NCI-H82 (cell line): ENCODE data around the gene U2AF2.

Experiments used
- DNase-seq: peaks from one replicate; lab custom pipeline; 2025; lab: John Stamatoyannopoulos, UW

U2AF2 gene

DNA sequence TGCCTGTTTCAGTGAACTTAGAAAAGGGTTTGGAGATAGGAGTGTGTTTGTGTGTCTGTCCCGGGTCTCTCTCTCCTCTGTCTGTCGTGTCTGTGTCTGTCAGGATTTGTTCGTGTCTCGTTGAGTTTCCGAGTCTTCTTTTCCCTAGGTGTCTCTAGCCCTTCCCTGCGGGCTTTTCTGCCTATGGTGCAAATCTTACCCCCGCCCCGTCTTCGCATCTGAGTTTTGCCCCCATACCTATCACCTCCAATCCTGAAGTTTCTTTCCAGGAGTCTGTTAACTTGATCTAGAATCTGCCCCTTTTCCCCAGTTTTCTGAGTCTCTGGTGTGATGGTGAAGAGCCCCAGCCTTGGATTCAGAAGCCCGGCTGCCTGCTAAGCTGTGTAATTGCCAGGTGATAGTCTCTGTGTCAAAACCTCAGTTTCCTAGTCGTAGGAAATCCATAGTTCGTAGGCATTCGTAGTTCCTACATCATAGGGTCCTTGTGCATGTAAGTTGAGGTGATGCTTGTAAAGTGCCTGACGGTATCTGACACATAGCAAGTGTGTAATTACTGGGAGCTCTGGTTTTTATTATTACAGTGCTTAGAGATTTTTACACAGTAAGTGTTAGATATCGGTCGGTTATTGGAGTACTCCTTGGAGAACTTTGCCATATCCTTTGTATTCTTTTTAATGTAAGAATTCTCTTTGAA is 21.0 kb downstream of the U2AF2 start:
- no peak for DNase-seq

DNA sequence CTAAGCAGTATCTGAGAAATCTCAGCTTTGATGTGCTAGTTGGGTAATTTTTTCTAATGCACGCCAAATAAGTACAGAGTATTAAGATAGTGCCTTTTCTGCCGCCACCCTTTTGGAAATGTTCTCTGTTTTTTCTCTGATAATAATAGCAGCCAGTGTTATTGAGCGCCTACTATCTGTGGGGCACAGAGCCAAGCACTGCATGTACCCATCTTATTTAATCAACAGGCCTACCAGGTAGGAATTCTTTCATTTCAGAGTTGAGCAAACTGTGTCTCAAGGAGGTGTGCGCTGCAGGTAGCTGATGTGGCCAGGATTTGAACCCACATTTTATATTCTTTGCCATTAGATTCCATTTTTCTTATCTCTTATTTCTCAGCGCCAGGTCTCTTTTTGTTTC is 21.5 kb downstream of the U2AF2 start:
- no peak for DNase-seq

DNA sequence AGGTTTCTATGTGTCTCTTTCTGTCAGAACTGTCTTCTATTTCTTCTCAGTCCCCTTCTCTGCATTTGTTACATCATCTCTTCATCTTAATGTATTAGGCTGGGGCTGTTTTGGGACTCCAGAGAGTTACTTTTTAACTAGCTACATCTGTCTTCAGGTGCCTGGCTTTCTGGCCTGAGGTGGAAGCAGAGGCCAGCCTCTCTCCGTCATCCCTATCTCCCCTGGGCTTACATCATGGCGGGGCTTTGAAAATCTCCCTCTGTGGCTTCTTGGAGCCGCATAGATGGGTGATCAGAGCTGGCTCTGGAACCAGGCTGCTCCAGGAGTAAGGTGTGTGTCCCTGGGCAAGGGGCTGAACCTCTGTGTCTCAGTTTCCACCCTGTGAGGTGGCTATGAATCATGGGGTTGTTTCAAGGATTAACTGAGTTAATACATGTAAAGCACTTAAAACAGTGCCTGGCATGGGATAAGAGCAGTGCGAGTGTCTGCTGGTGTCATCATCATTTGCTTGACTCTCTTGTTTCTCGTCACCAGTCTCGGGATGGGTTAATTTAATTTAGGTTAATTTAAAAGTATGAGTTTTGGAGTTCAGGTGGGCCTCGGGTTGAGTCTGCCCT is 22.2 kb downstream of the U2AF2 start:
- no peak for DNase-seq

DNA sequence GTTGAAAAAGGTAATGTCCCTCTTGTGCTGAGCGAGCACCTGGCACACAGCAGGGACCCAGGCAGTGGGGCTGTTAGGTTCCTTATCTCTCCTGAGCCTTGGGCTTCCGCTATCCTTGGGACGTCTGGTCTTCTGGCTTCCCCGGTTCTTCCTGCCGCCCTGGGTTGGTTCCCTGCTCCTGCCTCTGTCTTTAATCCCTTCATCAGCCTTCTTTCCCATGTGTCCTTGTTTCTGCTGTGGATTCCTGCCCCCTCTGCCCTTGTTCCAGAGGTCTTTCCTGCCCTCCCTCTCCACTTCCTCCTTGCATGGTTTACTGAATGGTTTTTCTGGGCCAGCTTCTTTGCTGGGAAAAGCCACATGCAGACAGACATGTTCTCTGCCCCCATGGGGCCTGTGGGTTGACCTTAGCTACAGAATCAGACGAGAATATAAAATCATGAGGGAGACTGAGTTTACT is 22.8 kb downstream of the U2AF2 start:
- no peak for DNase-seq

DNA sequence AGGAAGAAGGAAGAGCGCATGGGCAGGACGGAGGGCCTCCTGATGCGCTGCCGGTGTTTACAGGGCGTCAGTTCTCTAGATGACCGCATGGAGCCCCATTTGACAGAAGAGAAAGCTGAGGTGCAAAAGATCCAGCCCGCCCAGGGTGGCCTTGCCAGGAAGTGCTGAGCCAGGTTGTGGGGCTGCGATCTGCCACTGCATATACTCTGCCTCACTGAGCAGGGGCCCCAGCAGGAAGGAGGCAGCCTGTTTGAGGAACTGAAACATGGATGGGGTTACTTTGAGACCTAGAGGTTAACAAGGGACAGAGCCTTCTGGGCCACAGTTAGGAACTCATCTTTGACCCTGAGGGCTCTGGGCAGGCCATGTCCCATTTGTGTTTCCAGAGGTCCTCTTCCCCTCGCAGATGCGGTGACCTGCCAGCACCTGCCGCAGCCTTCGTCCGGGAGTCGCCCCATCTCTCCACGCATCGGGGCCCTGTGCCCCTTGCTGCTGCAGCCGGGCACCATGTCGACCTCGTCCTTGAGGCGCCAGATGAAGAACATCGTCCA is 23.4 kb downstream of the U2AF2 start:
- DNase-seq: no peak

DNA sequence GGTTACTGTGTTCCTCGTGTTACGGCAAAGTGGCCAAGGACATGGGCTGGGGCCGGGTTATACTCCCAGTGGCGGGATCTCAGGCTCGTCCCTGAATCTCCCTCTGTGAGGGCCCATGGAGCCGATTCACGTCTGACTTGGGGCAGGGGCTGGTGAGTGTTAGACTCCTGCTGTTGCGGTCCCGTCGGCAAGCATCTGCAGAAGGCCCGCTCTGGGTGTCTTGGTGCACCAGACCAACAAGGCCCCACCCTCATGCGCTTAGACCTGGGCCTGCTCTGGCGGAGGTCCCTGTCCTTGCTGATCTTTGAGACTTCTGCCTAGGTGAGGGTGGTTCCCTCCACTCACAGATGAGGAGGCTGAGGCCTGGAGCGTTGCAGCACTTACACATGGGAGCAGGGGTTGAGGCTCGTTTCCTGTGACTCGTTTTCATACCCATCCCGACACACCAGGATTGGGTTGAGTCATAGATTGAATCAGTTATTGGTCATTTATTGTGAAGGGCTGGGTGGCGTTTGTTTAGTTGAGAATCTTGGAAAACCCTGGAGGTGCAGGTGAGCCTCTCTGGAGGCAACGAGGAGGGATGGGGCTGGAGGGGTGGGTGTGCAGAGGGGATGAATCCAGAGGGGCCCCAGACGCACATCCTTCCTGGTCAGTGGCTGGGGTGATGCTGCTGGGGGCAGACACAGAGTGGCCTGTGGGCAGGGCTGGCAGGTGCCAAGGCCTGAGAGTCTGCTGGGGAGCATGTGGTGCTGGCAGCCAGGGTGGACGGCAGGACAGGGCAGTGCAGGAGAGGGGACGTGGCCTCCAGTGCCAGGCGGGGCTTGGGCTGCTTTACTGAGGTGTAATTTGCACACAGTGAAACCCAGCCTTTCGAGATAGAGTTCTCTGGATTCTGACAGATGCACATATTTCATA is 24.8 kb downstream of the U2AF2 start:
- DNase-seq: no peak

DNA sequence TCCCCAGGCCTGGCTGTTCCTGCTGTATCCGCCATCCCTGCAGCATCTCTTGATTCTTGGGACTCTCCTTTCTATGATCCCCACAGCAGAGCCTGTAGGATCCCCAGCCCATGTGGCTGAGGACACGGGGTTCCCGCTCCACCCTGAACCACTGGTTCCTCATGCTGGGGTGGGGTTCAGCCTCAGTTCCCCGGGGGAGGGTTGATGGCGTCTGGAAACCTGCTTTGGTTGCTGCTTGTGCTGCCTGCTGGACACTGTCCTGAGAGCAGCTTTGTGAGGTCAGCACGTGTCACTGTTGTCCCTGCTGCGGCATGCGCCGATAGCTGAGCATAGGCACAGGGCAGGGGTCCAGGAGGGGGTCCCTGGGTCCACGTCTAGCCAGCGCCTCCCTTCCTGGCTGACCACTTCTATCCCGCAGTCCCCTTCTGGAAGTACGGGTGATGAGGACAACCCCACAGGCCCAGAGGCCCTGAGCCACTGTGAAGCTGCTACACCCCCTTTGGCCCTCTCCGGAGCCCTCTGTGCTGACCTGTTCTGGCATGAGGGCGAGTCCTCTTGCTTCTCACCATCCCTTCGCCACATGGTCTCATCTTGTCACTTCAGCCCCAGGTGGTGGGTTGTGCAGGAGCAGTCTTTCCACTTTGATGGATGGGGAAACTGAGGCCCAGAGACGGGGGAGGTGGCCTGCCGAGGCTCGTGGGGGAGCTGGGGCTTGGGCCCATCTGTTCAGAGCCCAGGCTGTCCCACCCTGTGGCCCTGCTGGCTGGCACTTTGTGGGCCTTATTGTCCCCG is 25.7 kb downstream of the U2AF2 start:
- DNase-seq: no peak

DNA sequence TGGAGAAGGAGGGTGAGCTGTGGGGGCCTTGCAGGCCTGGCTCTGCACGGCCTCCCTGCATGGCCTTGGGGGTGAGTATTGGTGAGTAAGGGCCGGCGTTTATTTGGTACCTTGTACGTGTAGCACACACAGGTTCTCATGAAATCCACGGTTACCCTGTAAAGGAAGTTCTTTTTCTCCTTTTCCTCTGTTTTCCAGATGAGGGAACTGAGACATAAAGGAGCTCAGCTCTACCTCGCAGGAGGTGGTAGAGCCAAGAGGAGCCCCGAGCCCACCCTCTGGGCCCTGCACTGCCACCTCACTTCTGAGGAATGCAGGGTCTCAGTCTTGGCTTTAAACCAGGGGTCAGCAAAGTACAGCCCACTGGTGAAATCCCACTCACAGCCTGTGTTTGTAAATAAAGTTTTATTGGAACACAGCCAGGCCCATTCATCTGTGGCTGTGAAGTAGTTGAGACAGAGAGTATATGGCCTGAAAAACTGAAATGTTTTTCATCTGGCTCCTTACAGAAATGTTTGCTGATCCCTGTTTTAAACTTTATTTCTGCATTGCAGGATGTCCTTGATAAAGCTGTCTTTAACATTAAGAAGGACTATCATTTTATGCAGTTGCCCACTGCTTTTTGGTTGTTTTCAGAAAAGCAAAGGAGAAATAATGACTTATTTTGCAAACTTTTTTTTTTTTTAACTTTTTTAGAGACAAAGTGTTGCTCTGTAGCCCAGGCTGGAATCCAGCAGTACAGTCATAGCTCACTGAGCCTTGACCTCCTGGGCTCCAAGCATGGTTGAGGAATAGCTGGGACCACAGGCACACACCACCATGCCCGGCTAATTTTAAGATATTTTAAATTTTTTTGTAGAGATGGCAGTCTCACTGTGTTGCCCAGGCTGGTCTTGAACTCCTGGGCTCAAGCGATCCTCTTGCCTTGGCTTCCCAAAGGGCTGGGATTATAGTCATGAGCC is 26.6 kb downstream of the U2AF2 start:
- DNase-seq: no peak

DNA sequence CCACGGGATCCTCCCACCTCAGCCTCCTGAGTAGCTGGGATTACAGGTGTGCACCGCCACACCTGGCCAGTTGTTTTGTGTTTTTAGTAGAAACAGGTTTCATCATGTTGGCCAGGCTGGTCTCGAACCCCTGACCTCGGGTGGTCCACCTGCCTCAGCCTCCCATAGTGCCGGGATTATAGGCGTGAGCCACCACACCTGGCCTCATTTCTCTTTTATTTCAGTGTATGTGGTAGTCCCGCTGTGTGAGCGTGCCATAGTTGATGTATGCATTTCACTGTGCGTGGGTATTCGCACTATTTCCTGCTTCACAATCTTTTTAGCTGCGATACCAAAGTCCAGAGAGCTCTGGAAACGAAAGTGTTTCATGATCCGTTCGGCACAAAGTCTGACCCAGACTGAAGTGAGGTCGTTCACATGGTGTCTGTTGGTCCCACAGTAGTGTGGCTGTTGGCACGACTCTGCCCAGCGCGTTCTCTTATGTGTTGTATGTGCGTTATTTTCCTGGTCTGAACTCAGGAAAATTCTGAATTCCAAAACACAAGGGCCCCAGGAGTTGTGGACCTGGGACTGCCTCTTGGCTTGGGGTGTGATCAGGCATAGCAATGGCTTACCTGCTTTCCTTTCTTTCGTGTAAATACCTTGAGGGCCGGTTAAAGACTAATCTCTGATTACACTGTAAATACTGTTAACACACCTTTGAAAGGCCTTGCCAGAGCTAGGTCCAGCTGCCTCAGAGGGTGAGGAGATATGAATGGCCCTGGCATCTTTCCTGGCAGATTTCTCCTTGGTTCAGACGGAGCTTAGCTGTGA is 28.8 kb downstream of the U2AF2 start:
- no peak for DNase-seq

DNA sequence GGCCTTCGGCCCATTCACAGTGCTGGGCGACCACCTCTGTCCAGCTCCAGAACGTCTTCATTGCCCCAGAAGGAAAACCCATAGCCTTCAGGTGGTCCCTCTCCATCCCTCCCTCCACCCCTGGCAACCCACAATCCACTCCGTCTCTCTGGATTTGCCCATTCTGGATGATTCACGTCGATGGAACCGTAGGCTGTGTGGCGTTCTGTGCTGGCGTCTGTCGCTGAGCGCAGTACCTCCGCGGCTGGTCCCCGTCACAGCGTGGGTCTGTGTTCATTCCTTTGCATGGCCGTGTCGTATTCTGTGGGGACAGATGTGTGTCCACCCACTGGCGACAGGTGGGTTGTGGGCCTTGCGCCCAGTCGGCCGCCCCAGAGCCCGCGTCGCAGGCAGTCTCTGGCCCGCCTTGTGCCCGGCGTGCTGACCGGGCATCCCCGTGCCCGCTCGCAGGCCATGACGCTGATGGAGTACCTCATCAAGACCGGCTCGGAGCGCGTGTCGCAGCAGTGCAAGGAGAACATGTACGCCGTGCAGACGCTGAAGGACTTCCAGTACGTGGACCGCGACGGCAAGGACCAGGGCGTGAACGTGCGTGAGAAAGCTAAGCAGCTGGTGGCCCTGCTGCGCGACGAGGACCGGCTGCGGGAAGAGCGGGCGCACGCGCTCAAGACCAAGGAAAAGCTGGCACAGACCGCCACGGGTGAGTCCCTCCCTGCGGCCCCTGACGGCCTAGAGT is 30.3 kb downstream of the U2AF2 start:
- DNase-seq: no peak

DNA sequence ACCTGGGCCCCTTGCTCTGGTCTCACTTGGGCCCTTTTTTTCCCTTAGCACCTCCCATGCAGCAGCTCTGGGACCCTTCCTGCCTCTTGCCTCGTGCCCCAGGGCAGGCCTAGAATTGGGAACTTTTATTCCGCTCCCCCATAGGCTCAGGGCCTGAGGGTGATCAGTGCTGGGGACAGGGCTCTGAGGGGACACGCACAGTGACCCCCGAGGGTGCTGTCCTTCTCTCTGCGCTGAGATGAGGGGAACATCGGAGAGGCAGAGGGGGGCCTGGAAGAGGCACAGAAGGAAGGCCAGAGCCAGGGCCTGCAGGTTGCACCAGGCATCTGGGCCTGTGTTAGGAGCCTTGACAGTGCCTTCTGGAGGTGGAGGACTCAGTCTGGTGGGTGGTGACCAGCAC is 30.9 kb downstream of the U2AF2 start:
- DNase-seq: no peak

DNA sequence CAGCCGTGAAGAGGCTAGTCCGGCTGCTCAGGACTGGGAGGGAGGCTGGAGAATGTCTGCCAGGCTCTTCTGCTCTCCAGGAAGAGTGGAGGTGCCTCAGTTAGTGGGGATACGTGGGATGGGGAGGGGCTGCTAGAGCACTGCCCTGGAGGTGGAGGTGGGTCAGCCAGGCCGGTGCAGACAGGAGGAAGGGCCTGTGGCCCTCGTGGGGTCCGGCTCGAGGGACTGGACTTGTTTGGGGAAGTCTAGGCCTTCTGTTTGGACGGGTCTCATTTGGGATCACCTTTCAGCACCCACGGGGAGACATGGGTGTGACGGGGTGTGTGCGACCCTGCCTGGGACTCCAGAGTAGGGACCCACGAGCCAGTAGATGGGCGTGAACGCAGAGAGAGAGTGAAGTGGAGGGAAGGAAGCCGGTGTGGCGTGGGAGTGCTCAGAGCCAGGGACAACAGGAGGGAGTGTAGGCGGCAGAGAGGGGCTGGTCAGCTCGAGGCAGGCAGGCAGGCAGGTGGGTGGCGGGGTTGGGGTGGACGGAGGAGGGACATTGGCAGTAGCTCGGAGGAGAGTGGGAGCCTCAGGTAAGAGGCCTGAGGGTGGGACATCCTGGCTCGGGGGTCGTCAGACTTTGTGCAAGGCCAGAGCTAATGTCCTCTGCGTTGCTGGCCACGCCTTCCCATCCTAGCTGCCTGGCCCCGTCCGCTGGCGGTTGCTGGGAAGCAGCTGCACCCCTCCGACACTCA is 31.6 kb downstream of the U2AF2 start:
- DNase-seq: no peak

DNA sequence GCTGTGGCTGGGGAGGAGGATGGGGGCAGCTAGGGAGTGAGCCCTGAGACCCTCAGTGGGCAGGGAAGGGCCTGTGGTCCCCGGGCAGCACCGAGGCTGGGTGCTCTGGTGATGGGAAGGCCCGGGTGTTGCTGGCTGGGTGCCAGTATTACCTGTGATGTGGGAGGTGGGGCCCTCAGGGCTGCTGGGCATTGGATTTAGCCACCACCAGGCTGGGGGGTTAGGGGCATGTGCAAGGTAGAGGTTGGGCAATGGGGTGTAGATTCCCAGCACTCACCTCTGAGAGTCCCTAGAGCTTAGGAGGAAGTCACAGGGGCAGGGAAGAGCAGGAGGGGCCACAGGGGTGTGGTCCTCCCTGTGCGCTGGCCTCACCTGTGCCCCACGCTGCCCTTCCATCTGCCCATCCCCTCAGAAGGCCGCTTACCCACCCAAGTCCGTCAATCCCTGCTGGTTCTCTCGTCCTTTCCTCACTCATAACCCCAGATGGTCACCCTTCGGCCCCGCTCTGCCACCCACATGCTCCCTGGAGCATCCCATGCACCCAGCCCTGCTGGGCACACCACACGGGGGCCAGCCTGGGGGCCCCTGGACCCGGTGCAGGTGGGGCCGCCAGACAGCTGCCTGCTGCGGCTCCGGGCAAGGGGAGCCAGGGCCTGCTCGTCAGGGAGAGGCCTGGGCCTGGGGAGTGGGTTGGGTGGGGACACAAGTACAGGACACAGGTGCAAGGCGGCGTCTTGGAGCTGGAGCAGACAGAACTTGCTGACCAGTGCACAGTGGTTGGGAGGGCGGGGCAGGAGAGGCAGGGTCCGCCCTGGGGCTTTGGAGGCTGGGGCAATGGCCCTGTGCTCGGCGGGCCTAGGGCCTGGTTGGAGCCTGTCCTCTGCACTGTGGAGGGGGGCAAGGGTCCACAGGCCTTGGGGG is 32.7 kb downstream of the U2AF2 start:
- DNase-seq: no peak

DNA sequence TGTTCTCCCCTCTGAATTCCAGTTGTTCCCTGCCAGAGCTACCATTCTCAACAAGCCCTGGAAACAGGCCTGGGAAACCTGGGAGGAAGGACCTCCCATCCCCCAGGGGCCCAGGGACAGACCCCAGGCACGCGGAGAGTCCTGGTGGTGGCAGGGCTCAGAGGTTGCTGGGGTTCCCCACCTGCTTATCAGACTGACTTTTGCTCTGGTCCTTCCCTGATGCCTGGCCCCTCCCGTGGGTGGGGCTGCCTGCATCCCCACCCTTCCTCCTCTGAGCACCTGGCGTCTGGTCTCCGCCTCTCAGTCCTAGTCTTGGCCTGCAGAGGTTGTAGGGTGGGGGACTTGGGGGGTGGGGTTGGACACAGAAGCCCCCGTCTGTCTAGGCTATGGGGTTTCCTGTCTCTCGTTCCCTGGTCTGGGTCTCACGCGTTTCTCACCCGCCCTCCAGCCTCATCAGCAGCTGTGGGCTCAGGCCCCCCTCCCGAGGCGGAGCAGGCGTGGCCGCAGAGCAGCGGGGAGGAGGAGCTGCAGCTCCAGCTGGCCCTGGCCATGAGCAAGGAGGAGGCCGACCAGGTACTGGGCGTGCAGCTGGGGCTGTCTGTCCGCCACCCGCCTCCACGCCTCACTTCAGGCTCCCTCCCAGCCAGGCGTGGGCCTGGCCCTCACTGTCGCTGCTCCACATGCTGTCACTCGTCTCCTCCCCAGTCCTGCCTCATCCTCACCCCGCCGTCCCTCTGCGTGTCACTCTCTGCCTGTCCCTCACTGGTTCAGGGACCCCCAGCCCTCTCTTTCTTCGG is 33.8 kb downstream of the U2AF2 start:
- DNase-seq: peak; percentile 55

DNA sequence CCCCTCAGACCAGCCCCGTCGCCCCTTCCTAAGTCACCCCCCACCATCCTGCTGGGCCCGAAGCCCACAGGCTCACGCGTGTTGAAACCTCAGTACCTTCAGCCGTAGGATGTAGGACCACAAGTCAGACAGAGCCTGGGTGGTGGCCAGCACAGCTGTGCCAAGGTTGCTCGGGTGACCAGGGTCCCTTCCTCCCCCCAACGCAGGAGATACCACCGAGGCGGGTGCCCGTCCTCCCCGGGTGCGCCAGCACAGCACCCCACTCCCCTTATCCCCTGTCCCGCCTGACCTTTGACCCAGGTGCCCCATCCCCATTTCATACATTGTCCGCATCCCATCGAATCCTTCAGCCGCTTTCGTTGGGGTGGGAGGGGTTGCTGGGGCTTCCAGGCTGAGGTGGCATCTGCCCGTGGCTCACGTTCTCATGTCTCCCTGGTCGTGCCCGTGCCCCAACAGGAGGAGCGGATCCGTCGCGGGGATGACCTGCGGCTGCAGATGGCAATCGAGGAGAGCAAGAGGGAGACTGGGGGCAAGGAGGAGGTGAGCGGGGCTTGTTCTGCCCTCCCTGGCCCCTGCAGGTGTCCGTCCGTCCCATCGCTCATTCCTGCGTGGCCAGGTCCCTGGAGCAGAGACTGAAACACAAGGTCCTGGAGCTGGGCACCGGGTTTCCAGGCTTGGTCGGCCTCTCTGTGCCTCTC is 34.7 kb downstream of the U2AF2 start:
- no peak for DNase-seq
